Measurements from ENCODE around the gene SLC38A3.

The SLC38A3 gene

DNA sequence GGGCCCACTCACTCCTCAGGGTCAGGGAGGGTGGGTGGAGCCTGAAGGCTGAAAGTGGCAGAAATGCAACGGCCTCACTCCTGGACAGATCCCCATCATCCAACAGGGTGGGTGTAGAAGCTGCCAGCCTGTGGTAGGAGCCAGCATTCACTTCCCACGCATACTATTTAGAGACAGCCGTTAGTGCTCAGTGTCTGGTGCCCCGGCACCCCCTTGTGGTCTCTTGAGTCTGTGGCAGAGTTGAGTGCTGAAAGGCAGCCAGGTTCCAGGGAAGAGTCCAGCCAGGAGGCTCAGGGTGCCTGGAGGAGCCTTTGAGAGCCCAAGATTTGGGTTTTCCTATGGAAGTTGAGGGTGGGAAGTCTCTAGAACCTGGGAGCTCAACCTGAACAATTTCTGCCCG is 15.8 kb upstream of the SLC38A3 start:
- peak; percentile 73 for DNase-seq (ENCODE audit: low spot score)
- TF ChIP-seq, protein P1, sequence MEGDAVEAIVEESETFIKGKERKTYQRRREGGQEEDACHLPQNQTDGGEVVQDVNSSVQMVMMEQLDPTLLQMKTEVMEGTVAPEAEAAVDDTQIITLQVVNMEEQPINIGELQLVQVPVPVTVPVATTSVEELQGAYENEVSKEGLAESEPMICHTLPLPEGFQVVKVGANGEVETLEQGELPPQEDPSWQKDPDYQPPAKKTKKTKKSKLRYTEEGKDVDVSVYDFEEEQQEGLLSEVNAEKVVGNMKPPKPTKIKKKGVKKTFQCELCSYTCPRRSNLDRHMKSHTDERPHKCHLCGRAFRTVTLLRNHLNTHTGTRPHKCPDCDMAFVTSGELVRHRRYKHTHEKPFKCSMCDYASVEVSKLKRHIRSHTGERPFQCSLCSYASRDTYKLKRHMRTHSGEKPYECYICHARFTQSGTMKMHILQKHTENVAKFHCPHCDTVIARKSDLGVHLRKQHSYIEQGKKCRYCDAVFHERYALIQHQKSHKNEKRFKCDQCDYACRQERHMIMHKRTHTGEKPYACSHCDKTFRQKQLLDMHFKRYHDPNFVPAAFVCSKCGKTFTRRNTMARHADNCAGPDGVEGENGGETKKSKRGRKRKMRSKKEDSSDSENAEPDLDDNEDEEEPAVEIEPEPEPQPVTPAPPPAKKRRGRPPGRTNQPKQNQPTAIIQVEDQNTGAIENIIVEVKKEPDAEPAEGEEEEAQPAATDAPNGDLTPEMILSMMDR (IDR thresholded peaks at IDR 0.05; ENCODE audit: borderline replicate concordance, control extremely low read depth, extremely low read depth, insufficient read depth, missing control alignments), result peak; percentile 46
- in situ Hi-C loops (cut with MboI; ENCODE audit: low sequenced_read_pairs, unreplicated experiment), result no loop called here

DNA sequence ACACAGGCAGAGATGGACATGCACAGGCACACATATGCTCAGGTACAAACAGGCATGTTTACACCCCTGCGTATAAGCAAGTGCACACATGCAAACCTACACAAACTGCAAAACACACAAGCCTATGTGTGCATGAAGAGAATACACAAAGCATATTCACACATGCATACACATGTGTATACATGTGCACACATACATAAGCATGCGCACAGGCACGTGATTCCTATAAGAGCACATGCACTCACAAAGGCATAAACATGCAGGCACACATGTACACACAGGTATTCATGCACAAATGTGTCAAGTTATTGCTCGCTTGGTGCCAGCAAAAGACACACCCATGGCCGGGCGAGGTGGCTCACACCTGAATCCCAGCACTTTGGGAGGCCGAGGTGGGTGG is 15.1 kb upstream of the SLC38A3 start:
- in situ Hi-C loops (cut with MboI; ENCODE audit: low sequenced_read_pairs, unreplicated experiment), result loop anchor here (5.0 kb wide), 1 partner anchor 82 kb away; no protein-coding TSS in a partner anchor
- TF ChIP-seq, protein P1 (IDR thresholded peaks at IDR 0.05; ENCODE audit: borderline replicate concordance, control extremely low read depth, extremely low read depth, insufficient read depth, missing control alignments), result no peak

DNA sequence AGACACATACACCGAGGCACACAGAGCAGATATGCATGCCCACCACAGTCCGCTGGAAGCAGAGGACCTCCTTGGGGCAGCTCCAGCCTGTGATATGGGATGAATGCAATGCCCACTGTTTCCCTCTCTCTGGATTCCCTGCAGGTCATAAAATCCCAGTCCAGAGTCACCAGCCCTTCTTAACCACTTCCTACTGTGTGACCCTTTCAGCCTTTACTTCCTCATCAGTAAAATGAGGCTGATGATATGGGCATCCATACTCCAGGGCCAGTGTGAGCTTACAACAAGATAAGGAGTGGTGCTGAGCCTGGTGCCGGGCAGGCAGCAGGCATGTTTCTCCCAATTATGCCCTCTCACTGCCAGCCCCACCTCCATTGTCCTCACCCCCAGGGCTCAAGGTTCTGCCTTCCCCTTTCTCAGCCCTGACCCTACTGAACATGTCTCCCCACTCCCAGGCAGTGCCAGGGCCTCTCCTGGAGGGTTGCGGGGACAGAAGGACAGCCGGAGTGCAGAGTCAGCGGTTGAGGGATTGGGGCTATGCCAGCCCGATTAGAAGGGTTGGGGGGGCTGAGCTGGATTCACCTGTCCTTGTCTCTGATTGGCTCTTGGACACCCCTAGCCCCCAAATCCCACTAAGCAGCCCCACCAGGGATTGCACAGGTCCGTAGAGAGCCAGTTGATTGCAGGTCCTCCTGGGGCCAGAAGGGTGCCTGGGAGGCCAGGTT is 14.0 kb upstream of the SLC38A3 start, which contains the start of gene GNAT1:
Gene GNAT1 (plus strand): TSS at position 675 of the 725 bp plus-strand sequence. CDS start 116 bp downstream, outside the sequence.
- TF ChIP-seq, protein P1 (IDR thresholded peaks at IDR 0.05; ENCODE audit: borderline replicate concordance, control extremely low read depth, extremely low read depth, insufficient read depth, missing control alignments), result no peak
- in situ Hi-C loops (cut with MboI; ENCODE audit: low sequenced_read_pairs, unreplicated experiment), result loop anchor here (5.0 kb wide), 1 partner anchor 81 kb away; no protein-coding TSS in a partner anchor
- no peak for DNase-seq (ENCODE audit: low spot score)

More for the DNA sequence above, 15.1 kb upstream of the SLC38A3 start:
- DNase-seq (ENCODE audit: low spot score), result no peak

DNA sequence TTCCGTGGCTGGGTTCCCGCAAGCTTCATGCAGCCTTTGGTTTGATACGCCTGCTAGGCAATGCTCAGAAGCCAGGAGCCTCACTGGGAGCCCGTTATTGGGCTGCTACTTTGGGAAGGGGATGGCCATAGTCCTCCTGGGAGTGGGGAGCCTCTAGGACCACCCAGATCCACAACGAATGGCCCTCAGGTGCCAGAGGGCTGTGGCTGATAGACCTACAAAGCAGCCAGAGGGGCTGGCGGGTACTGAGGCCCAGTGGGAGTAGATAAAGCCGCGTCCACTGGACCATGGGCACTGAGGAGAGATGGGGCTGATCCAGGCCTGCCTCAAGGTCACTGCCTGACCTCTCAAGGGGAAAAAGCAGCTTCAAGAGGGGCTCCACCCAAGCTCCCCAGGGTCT is 12.9 kb upstream of the SLC38A3 start:
- TF ChIP-seq, protein P1 (IDR thresholded peaks at IDR 0.05; ENCODE audit: borderline replicate concordance, control extremely low read depth, extremely low read depth, insufficient read depth, missing control alignments), result no peak
- no peak for DNase-seq (ENCODE audit: low spot score)
- in situ Hi-C loops (cut with MboI; ENCODE audit: low sequenced_read_pairs, unreplicated experiment), result loop anchor here (5.0 kb wide), 1 partner anchor 80 kb away; no protein-coding TSS in a partner anchor

DNA sequence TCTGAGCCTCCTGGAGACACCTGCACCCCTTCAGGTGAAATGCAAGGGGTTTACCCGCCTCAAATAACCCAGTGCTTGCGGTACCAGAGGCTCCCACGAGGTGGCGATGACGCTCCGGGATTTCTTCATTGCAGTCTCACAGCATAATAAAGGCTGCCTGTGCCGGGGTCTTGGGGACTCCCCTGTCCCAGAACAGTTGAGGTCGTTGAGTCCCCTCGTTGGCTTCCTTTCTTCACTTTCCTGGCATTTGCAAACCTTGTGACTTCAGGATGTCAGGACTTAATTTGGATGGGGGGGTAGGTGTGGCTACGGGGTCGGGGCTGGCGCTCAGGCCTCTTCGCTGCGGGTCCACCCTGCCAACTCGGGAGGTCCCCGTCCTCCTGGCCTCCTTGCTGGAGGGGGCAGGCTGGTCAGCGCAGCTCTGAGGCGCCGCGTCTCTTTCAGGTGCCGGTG is 12.4 kb upstream of the SLC38A3 start:
- TF ChIP-seq, protein P1 (IDR thresholded peaks at IDR 0.05; ENCODE audit: borderline replicate concordance, control extremely low read depth, extremely low read depth, insufficient read depth, missing control alignments), result peak; percentile 92
- in situ Hi-C loops (cut with MboI; ENCODE audit: low sequenced_read_pairs, unreplicated experiment), result loop anchor here (5.0 kb wide), 1 partner anchor 80 kb away; no protein-coding TSS in a partner anchor
- DNase-seq (ENCODE audit: low spot score), result peak; percentile 90

DNA sequence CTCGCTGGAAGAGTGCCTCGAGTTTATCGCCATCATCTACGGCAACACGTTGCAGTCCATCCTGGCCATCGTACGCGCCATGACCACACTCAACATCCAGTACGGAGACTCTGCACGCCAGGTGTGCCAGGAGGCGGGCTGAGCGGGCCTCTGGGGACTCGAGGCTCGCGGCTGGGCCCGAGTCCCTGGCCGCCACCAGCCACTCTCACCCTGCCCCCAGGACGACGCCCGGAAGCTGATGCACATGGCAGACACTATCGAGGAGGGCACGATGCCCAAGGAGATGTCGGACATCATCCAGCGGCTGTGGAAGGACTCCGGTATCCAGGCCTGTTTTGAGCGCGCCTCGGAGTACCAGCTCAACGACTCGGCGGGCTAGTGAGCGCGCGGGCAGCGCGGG is 11.8 kb upstream of the SLC38A3 start:
- in situ Hi-C loops (cut with MboI; ENCODE audit: low sequenced_read_pairs, unreplicated experiment), result loop anchor here (5.0 kb wide), 1 partner anchor 79 kb away; no protein-coding TSS in a partner anchor
- TF ChIP-seq, protein P1 (IDR thresholded peaks at IDR 0.05; ENCODE audit: borderline replicate concordance, control extremely low read depth, extremely low read depth, insufficient read depth, missing control alignments), result no peak
- DNase-seq (ENCODE audit: low spot score), result no peak
